HepG2 (cell line): ENCODE data around the gene TMEM106B. TPM values are rescaled to one million over a fixed set of nuclear protein-coding genes. Genes with fewer than 3 reads are reported as not detected.

Source experiments
- ATAC-seq: fragments of 200-7000 bp; cut with Tn5 transposase; 3 replicates; pipeline ENCODE4 v1.9.1; 2020; ENCODE audit warnings: mild to moderate bottlenecking, moderate library complexity
- BruUV-seq: library from RNA; stranded (reverse); fragments of 400-500 nt; replicated peaks from 2 replicates; lab custom pipeline; 2021; lab: Mats Ljungman, UMichigan
- CTCF ChIA-PET: fragments of 300-600 bp; formaldehyde crosslinking; extraction: SDS; loops from one replicate; lab custom pipeline; 2021; ENCODE audit warnings: low total read pairs, inconsistent platforms, low intra/inter-chr PET ratio; lab: Yijun Ruan, JAX
- POLR2A ChIA-PET: fragments of 350-600 bp; sonication (Branson Sonifier 250); formaldehyde crosslinking; loops from one replicate; lab custom pipeline; 2020; ENCODE audit warnings: antibody characterized with exemption, inconsistent platforms; lab: Yijun Ruan, JAX
- DNase-seq: peaks from one replicate; pipeline ENCODE4 v3.0.0-alpha.2; 2015; ENCODE audit warnings: low spot score
- FAIRE-seq: peaks from 3 replicates; lab custom pipeline; 2011; peaks lifted over from hg19 to GRCh38; lab: Jason Lieb, UNC
- H2AFZ ChIP-seq: one replicate; pipeline ENCODE4 v1.6.1; 2011; ENCODE audit warnings: low read length, inconsistent platforms
- H3K27ac ChIP-seq: fragments of 300-600 bp; 3 replicates; pipeline ENCODE4 v1.8.0; 2011; ENCODE audit warnings: mixed run types, mild to moderate bottlenecking, mixed read lengths, low read length, inconsistent platforms; ENCODE audit not compliant: insufficient read depth; ENCODE audit errors: extremely low read length
- H3K27me3 ChIP-seq, 2 experiments: fragments of 200-600 bp in 1 of 2; 2 replicates in 1 of 2; 3 replicates in 1 of 2; pipeline versions ENCODE4 v1.6.0 to v1.8.0; 2011; ENCODE audit warnings: low read length in 2 of 2, mild to moderate bottlenecking in 2 of 2, moderate library complexity in 2 of 2, inconsistent platforms in 1 of 2; ENCODE audit not compliant: insufficient read depth in 2 of 2, control insufficient read depth in 1 of 2
- H3K36me3 ChIP-seq, 2 experiments: fragments of 200-600 bp in 1 of 2; replicated peaks in 1 of 2; 2 replicates in 1 of 2; 3 replicates in 1 of 2; pipeline versions ENCODE4 v1.5.1 to v1.8.0; 2011; ENCODE audit warnings: low read length in 2 of 2, inconsistent platforms in 1 of 2; ENCODE audit not compliant: insufficient read depth in 2 of 2, control insufficient read depth in 1 of 2
- H3K4me1 ChIP-seq: 2 replicates; pipeline ENCODE4 v1.5.1; 2012; ENCODE audit warnings: low read length, inconsistent platforms; ENCODE audit not compliant: insufficient read depth
- H3K4me2 ChIP-seq: 2 replicates; pipeline ENCODE4 v1.6.0; 2011; ENCODE audit warnings: low read depth, low read length, inconsistent platforms
- H3K4me3 ChIP-seq, 3 experiments: fragments of 200-600 bp in 1 of 3; sonication (generic), shearing (Covaris generic) in 1 of 3; replicated peaks in 1 of 3; 2 replicates each; pipeline ENCODE4 v1.5.1; 2011 to 2016; ENCODE audit warnings: low read length in 3 of 3, inconsistent platforms in 2 of 3, low read depth in 2 of 3, mild to moderate bottlenecking in 2 of 3, control low read depth in 1 of 3, mixed read lengths in 1 of 3; ENCODE audit not compliant: insufficient read depth in 1 of 3
- H3K79me2 ChIP-seq: one replicate; pipeline ENCODE4 v1.6.1; 2011; ENCODE audit warnings: low read length, inconsistent platforms; ENCODE audit not compliant: insufficient read depth
- H3K9ac ChIP-seq: 2 replicates; pipeline ENCODE4 v1.6.0; 2011; ENCODE audit warnings: mild to moderate bottlenecking, low read depth, low read length, inconsistent platforms; ENCODE audit not compliant: insufficient read depth
- H3K9me3 ChIP-seq: 2 replicates; pipeline ENCODE4 v1.5.1; 2012; ENCODE audit warnings: mild to moderate bottlenecking, low read length
- H4K20me1 ChIP-seq: 2 replicates; pipeline ENCODE4 v1.6.0; 2011; ENCODE audit warnings: inconsistent platforms, mild to moderate bottlenecking, low read length, moderate library complexity; ENCODE audit not compliant: insufficient read depth
- ASH2L ChIP-seq: fragments of 300-600, 200-600 bp; sonication (generic); IDR thresholded peaks from 2 replicates; pipeline ENCODE4 v1.7.0; 2017; ENCODE audit warnings: low read depth, mild to moderate bottlenecking, moderate library complexity, mixed read lengths, low read length; ENCODE audit not compliant: insufficient read length
- ETV5 ChIP-seq: IDR thresholded peaks from 2 replicates; pipeline ENCODE4 v1.6.1; 2018; ENCODE audit warnings: missing biosample characterization, missing genetic modification reagents, inconsistent platforms, borderline replicate concordance
- FOXO4 ChIP-seq: sonication (generic); formaldehyde crosslinking; conservative IDR thresholded peaks from 2 replicates; pipeline ENCODE4 v1.8.1; 2023; ENCODE audit warnings: missing genetic modification reagents
- JARID2 ChIP-seq: sonication (generic); formaldehyde crosslinking; IDR thresholded peaks from 2 replicates; pipeline ENCODE4 v1.8.1; 2023; ENCODE audit warnings: missing genetic modification reagents, inconsistent platforms; ENCODE audit not compliant: insufficient replicate concordance
- KLF9 ChIP-seq: IDR thresholded peaks from 2 replicates; pipeline ENCODE4 v1.6.1; 2016; ENCODE audit warnings: low read depth
- ZBTB20 ChIP-seq: sonication (generic); formaldehyde crosslinking; IDR thresholded peaks from 2 replicates; pipeline ENCODE4 v1.8.1; 2023; ENCODE audit warnings: missing genetic modification reagents, low read depth, mild to moderate bottlenecking, borderline replicate concordance
- ZBTB39 ChIP-seq: sonication (generic); formaldehyde crosslinking; IDR thresholded peaks from 2 replicates; pipeline ENCODE4 v1.5.0; 2020; ENCODE audit warnings: missing genetic modification reagents
- ZNF136 ChIP-seq: sonication (generic); formaldehyde crosslinking; IDR thresholded peaks from 2 replicates; pipeline ENCODE4 v1.8.1; 2022; ENCODE audit warnings: low read depth, mild to moderate bottlenecking, moderate library complexity, missing genetic modification reagents
- ZNF232 ChIP-seq: sonication (generic); formaldehyde crosslinking; IDR thresholded peaks from 2 replicates; pipeline ENCODE4 v1.4.0; 2020; ENCODE audit warnings: missing genetic modification reagents, borderline replicate concordance
- ZNF24 ChIP-seq: fragments of 450-650 bp; IDR thresholded peaks from 2 replicates; pipeline ENCODE4 v1.6.1; 2017; ENCODE audit warnings: antibody characterized with exemption, mild to moderate bottlenecking
- ZNF784 ChIP-seq: sonication (generic); formaldehyde crosslinking; IDR thresholded peaks from 2 replicates; pipeline ENCODE4 v1.5.1; 2020; ENCODE audit warnings: missing genetic modification reagents, mild to moderate bottlenecking, borderline replicate concordance
- WGBS: methylation state at CpG from one replicate; pipeline ENCODE4 v1.1.6; 2017; ENCODE audit warnings: low lambda C conversion rate; 5-methylcytosine and 5-hydroxymethylcytosine counted together
- in situ Hi-C: cut with HindIII; loops from 2 replicates; pipeline ENCODE4 v1.10.0; 2017; ENCODE audit warnings: low pct_unique_long_range_greater_than_20kb; ENCODE audit not compliant: extremely low pct_ligation_motif_present
- intact Hi-C: fragments of 100-400 bp; cut with micrococcal nuclease; formaldehyde crosslinking; loops from one replicate; pipeline ENCODE4 v1.10.0; 2022; ENCODE audit not compliant: unreplicated experiment
- polyA plus RNA-seq, 8 experiments: library from polyadenylated mRNA; depleted of rRNA in 3 of 8; stranded (reverse) in 7 of 8; unstranded in 1 of 8; fragments of >200 nt; fragmentation: Illumina TruSeq in 4 of 8; extraction: Trizol in 4 of 8; gene quantifications; 2 replicates each; pipeline versions ENCODE4 v1.2.1 to v1.2.3, GENCODE V29; 2011 to 2016; ENCODE audit warnings: low read depth in 4 of 8, missing spikeins in 1 of 8, mixed read lengths in 1 of 8; ENCODE audit not compliant: insufficient read depth in 1 of 8
- total RNA-seq, 5 experiments: library from RNA; depleted of rRNA; stranded (reverse); fragments of >200 nt; fragmentation: Illumina TruSeq; extraction: Trizol; gene quantifications; 2 replicates each; pipeline ENCODE4 v1.2.3, GENCODE V29; 2016; ENCODE audit warnings: low read depth in 1 of 5

Gene TMEM106B
- total and polyA plus RNA-seq, 2 of the 13 experiments (the other 11 are each of a cell fraction or from before 2014, with no cell fraction given): 16.8 to 25.1 TPM

GRCh38 chr7:12196386-12196785, 14.7 kb upstream of the TMEM106B start:
- no peaks in the 10 kb centered on the region for H3K27me3 ChIP-seq
- intact Hi-C loops: no loop called here
- DNase-seq (no peak), FAIRE-seq (no peak), ATAC-seq (no peak)
- no peaks in the 10 kb centered on the region for H4K20me1 ChIP-seq
- POLR2A ChIA-PET: no interaction called here
- no peak overlapping the region for H3K27ac ChIP-seq
- H3K4me3 ChIP-seq: no peak overlapping the region
- H3K4me2 ChIP-seq: no peak overlapping the region
- CTCF ChIA-PET: interaction anchor here (0.6 kb wide), 1 partner anchor 11 kb away, joined by 3 read pairs; no protein-coding TSS in a partner anchor
- no peaks in the 10 kb centered on the region for H3K9me3 ChIP-seq
- WGBS: 68% methylated on average over 2 of the region's 2 CpGs
- H3K4me1 ChIP-seq: peaks cover 27% of the 10 kb centered on the region
- TF ChIP-seq ZNF784 (CRISPR knock-in tag): no peak
- no peak for TF ChIP-seq FOXO4 (CRISPR knock-in tag)
- no peak for TF ChIP-seq ZNF24
- no peak for TF ChIP-seq ASH2L
- TF ChIP-seq ZNF232: no peak
- no peak for TF ChIP-seq KLF9
- TF ChIP-seq ETV5: no peak
- TF ChIP-seq ZNF136: no peak
- TF ChIP-seq ZBTB20: no peak
- TF ChIP-seq JARID2 (CRISPR knock-in tag): no peak
- no peak for TF ChIP-seq ZBTB39
- H3K79me2 ChIP-seq: no peaks in the 10 kb centered on the region
- H3K9ac ChIP-seq: no peak overlapping the region
- BruUV-seq: no TSS peak
- no peak overlapping the region for H2AFZ ChIP-seq
- in situ Hi-C loops: no loop called here
- H3K36me3 ChIP-seq: no peaks in the 10 kb centered on the region
